Mucosa of descending colon (tissue), 3 donors: ENCODE data around the gene TACSTD2. TPM values are rescaled to one million over a fixed set of nuclear protein-coding genes. Genes with fewer than 3 reads are reported as not detected.
"Not testable (repeated sequence)": the region's sequence is repeated elsewhere in the genome, so short reads cannot be mapped to it uniquely, and the experiment has no call there.

Experiments used
- ATAC-seq: fragments of 200-7000 bp; cut with Tn5 transposase; one replicate; pipeline ENCODE4 v1.9.1; 2020; ENCODE audit warnings: mild to moderate bottlenecking, moderate library complexity
- DNase-seq, 3 donors: peaks; one replicate each; pipeline ENCODE4 v3.0.0-alpha.2; 2020
- H3K36me3 ChIP-seq: fragments of 200-600 bp; one replicate; pipeline ENCODE4 v1.8.0; 2021; ENCODE audit warnings: low read depth, mild to moderate bottlenecking
- H3K4me1 ChIP-seq: fragments of 200-600 bp; one replicate; pipeline ENCODE4 v1.8.0; 2021; ENCODE audit warnings: low read depth, mild to moderate bottlenecking
- H3K4me3 ChIP-seq: fragments of 200-600 bp; one replicate; pipeline ENCODE4 v1.8.0; 2021; ENCODE audit warnings: mild to moderate bottlenecking
- H3K9me3 ChIP-seq: fragments of 200-600 bp; one replicate; pipeline ENCODE4 v1.8.0; 2021; ENCODE audit warnings: mild to moderate bottlenecking
- intact Hi-C, 2 donors: fragments of 100-400 bp; cut with DNase I in 1 of 2; cut with micrococcal nuclease in 1 of 2; formaldehyde crosslinking; loops; one replicate each; pipeline versions ENCODE4 v1.11.0 to v1.11.1; 2022; cut with DNase I, micrococcal nuclease
- total RNA-seq, 3 donors: library from RNA; stranded (reverse); fragmentation: NEBNext Ultra II Directional in 2 of 3; extraction: Animal tissue kit (Norgen Biotek cat#: 25700) in 2 of 3; gene quantifications; one replicate each; pipeline versions ENCODE4 v1.2.1 to v1.2.4, GENCODE V29; 2021 to 2023
- TF ChIP-seq, protein P1 (sequence below): fragments of 200-600 bp; IDR thresholded peaks from one replicate; pipeline ENCODE4 v1.8.0; 2022; ENCODE audit warnings: antibody characterized with exemption, mild to moderate bottlenecking
- donor health status: DM: no; HTN: no; CAD: no; lungs with moderate emphysema.
- donor health status: DM: no; HTN: no; CAD: no.
- donor health status: DM: no; HTN: yes; CAD: no.

TACSTD2 gene
- total RNA-seq, 3 donors from 2014 or later = 0.23 to 0.65 (median 0.32) TPM

DNA sequence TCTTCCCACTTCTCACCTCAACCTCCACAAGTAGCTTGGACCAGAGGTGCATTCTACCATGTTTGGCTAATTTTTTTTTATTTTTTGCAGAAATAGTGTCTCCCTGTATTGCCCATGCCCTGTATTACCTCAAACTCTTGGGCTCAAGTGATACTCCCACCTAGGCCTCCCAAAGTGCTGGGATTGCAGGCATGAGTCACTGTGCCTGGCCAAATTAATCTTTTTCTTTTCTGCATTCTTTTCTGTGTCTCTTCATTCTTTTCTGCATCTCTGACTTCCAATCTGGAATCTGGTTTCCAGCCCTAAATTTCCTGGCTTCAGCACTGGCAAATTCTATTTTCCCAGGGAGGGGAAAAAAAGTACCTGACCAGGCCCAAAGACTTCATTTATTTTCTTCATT, 31.2 kb upstream of the TACSTD2 start:
- DNase-seq (no peak), ATAC-seq (no peak)
- H3K9me3 ChIP-seq = peaks cover 5% of the 10 kb centered on the region

DNA sequence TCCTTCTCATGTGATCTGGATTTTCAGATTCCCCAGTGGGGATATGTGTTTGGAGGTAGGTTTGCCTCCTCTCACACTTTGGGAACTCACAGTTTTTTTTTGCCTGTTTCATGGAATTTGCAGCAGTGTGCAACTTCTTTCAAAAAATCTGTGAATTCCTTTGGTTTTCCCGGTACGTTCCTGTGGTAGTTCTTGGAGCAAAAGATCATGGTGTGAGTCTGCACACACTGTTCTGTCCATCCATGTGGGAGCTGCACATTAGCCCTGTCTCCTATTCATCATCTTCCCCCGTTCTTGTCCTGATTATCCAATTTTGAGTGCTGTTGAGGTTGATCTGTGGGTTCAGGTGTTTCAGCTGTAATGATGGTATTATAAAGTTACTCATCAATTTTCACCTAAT, 30.3 kb upstream of the TACSTD2 start:
- intact Hi-C loops = no loop called here
- no peak overlapping the region for H3K4me3 ChIP-seq
- H3K9me3 ChIP-seq = peaks cover 3% of the 10 kb centered on the region
- H3K4me1 ChIP-seq = no peaks in the 10 kb centered on the region
- TF ChIP-seq, protein P1, sequence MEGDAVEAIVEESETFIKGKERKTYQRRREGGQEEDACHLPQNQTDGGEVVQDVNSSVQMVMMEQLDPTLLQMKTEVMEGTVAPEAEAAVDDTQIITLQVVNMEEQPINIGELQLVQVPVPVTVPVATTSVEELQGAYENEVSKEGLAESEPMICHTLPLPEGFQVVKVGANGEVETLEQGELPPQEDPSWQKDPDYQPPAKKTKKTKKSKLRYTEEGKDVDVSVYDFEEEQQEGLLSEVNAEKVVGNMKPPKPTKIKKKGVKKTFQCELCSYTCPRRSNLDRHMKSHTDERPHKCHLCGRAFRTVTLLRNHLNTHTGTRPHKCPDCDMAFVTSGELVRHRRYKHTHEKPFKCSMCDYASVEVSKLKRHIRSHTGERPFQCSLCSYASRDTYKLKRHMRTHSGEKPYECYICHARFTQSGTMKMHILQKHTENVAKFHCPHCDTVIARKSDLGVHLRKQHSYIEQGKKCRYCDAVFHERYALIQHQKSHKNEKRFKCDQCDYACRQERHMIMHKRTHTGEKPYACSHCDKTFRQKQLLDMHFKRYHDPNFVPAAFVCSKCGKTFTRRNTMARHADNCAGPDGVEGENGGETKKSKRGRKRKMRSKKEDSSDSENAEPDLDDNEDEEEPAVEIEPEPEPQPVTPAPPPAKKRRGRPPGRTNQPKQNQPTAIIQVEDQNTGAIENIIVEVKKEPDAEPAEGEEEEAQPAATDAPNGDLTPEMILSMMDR = no peak
- H3K36me3 ChIP-seq = no peaks in the 10 kb centered on the region
- DNase-seq = no peak
- no peak for ATAC-seq

More for the DNA sequence above, 31.2 kb upstream of the TACSTD2 start:
- Histone ChIP-seq H3K36me3 (no peaks in the 10 kb centered on the region), H3K4me3 (no peak overlapping the region), H3K4me1 (no peaks in the 10 kb centered on the region)
- TF ChIP-seq, protein P1 = no peak
- intact Hi-C loops = no loop called here

DNA sequence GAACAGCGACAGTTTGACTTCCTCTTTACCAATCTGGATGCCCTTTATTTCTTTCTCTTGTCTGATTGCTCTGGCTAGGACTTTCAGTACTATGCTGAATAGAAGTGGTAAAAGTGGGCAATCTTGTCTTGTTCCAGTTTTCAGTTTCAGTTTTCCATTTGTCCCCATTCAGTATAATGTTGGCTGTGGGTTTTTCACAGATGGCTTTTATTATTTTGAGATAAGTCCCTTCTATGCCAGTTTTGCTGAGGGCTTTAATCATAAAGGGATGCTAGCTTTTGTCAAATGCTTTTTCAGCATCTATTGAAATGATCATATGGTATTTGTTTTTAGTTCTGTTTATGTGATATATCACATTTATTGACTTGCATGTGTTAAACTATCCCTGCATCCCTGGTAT, 24.9 kb upstream of the TACSTD2 start:
- intact Hi-C loops, H3K4me1 ChIP-seq, H3K4me3 ChIP-seq, DNase-seq, ATAC-seq, H3K9me3 ChIP-seq, H3K36me3 ChIP-seq: not testable (repeated sequence)

DNA sequence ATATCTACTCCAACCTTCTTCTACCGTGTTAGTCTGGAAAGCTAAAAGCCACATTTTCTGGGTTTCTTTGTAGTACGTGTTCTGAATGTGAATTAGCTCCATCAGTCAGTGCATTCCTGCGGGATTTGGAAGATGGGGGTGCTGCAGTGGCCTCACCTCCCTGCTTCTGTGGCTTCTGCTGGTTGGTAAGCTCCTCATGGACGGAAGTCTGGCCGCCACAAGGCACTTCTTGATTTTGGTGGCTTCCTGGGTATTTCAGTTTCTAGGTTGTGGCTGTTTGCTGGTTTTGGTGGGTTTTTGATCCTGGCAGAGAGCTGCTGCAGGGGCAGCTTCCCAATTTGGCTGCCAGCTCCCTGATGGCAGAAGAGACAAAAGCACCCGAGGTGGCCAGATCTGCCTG, 20.9 kb upstream of the TACSTD2 start:
- intact Hi-C loops = no loop called here
- no peak for ATAC-seq
- TF ChIP-seq, protein P1 = no peak

DNA sequence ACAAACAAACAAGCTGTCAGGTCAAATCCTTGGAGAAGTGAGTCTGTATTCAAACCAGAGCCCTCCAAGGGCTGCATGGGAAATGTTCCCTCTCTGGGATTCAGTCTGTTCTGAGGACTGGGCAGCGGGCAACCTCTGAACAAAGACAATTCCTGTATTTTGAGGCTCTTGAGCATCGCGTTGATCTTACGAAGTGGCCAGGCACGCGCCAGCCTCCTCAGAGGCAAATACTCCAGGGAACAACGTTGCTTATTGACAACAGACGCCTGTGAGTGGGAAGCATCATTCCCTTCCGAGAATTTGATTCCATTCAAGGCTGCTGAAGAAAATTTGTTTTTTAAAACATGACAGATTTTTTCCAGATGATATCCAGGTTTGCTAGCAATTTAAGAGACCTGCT, 20.0 kb upstream of the TACSTD2 start:
- no peak for DNase-seq
- intact Hi-C loops = no loop called here
- no peaks in the 10 kb centered on the region for H3K9me3 ChIP-seq
- H3K4me1 ChIP-seq = no peaks in the 10 kb centered on the region
- no peaks in the 10 kb centered on the region for H3K36me3 ChIP-seq
- no peak overlapping the region for H3K4me3 ChIP-seq
- TF ChIP-seq, protein P1 = no peak
- no peak for ATAC-seq

More for the DNA sequence above, 20.9 kb upstream of the TACSTD2 start:
- H3K36me3 ChIP-seq = no peaks in the 10 kb centered on the region
- H3K9me3 ChIP-seq = no peaks in the 10 kb centered on the region
- H3K4me1 ChIP-seq = no peaks in the 10 kb centered on the region
- no peak overlapping the region for H3K4me3 ChIP-seq
- DNase-seq = no peak

DNA sequence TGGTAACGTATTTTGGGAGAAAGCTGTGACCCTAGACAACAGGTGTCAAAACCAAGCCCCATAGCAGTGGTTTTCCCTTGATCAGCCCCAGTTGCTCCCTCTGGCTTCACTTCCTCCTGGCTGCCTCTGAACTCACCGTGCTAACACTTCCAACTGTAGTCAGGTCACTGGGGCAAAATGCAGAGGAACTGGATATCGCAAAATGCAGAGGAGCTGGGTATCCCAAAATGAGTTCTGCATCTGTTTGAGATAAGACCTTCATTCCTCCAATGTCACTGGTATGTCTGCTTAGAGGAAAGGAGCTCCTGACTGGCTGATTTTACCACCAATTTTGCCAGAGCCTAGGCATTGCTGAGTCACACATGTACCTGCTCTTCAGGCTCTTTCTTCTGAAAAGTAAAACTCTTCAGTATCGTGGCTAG, 19.6 kb upstream of the TACSTD2 start:
- no peak for DNase-seq
- no peak for ATAC-seq
- intact Hi-C loops = no loop called here

More for the DNA sequence above, 19.6 kb upstream of the TACSTD2 start:
- H3K4me1 ChIP-seq = no peaks in the 10 kb centered on the region
- no peaks in the 10 kb centered on the region for H3K36me3 ChIP-seq
- no peak overlapping the region for H3K4me3 ChIP-seq
- H3K9me3 ChIP-seq = no peaks in the 10 kb centered on the region
- TF ChIP-seq, protein P1 = no peak
